K562 (cell line): ENCODE measurements around the gene C10orf53. TPM values are rescaled to one million over a fixed set of nuclear protein-coding genes. Genes with fewer than 3 reads are reported as not detected.

Experiments used
- ATAC-seq: fragments of 200-7000 bp; cut with Tn5 transposase; 3 replicates; pipeline ENCODE4 v1.9.1; 2020; ENCODE audit warnings: moderate library complexity
- BruUV-seq: library from RNA; stranded (reverse); fragments of 400-500 nt; replicated peaks from 2 replicates; lab custom pipeline; 2021; lab: Mats Ljungman, UMichigan
- CTCF ChIA-PET: fragments of 300-600 bp; formaldehyde crosslinking; extraction: SDS; loops from one replicate; lab custom pipeline; 2021; ENCODE audit warnings: low intra/inter-chr PET ratio; lab: Yijun Ruan, JAX
- POLR2A ChIA-PET: fragments of 300-600, 350-650 bp; sonication (Branson Sonifier 250); formaldehyde crosslinking; extraction: SDS; loops from one replicate; lab custom pipeline; 2021; ENCODE audit warnings: antibody characterized with exemption, inconsistent platforms; lab: Yijun Ruan, JAX
- DNase-seq, 4 experiments: peaks; one replicate each; pipeline versions ENCODE4 v3.0.0 to v3.0.0-alpha.2; 2011 to 2018; ENCODE audit warnings: low spot score in 3 of 4, mixed read lengths in 3 of 4; ENCODE audit errors: extremely low read depth in 1 of 4
- FAIRE-seq: peaks from 2 replicates; lab custom pipeline; 2011; peaks lifted over from hg19 to GRCh38; lab: Jason Lieb, UNC
- H2AFZ ChIP-seq: 2 replicates; pipeline ENCODE4 v1.6.0; 2011; ENCODE audit warnings: low read depth, low read length, control low read depth, inconsistent platforms
- H3K27ac ChIP-seq: fragments of 200-600 bp; 3 replicates; pipeline ENCODE4 v1.8.0; 2011; ENCODE audit warnings: low read depth, mild to moderate bottlenecking, control low read depth, inconsistent platforms, low read length, moderate library complexity, mixed read lengths; ENCODE audit errors: extremely low read depth
- H3K27me3 ChIP-seq, 2 experiments: fragments of 300-600 bp in 1 of 2; 2 replicates in 1 of 2; 3 replicates in 1 of 2; pipeline versions ENCODE4 v1.6.0 to v1.8.0; 2011; ENCODE audit warnings: inconsistent platforms in 2 of 2, low read length in 2 of 2, mild to moderate bottlenecking in 1 of 2, mixed read lengths in 1 of 2, moderate library complexity in 1 of 2; ENCODE audit not compliant: control insufficient read depth in 2 of 2, insufficient read depth in 2 of 2
- H3K36me3 ChIP-seq: fragments of 300-600 bp; 3 replicates; pipeline ENCODE4 v1.8.0; 2011; ENCODE audit warnings: mild to moderate bottlenecking, low read length, inconsistent platforms; ENCODE audit not compliant: control insufficient read depth, insufficient read depth
- H3K4me1 ChIP-seq, 2 experiments: fragments of 200-600 bp in 1 of 2; replicated peaks in 1 of 2; 2 replicates in 1 of 2; 3 replicates in 1 of 2; pipeline versions ENCODE4 v1.5.1 to v1.8.0; 2011; ENCODE audit warnings: inconsistent platforms in 2 of 2, low read length in 2 of 2, mild to moderate bottlenecking in 1 of 2, mixed read lengths in 1 of 2, moderate library complexity in 1 of 2; ENCODE audit not compliant: control insufficient read depth in 2 of 2, insufficient read depth in 2 of 2
- H3K4me2 ChIP-seq: 2 replicates; pipeline ENCODE4 v1.6.1; 2011; ENCODE audit warnings: low read length, control low read depth, inconsistent platforms, mixed read lengths; ENCODE audit not compliant: insufficient read depth
- H3K4me3 ChIP-seq: fragments of 200-600 bp; sonication (generic), shearing (Covaris generic); 2 replicates; pipeline ENCODE4 v1.5.1; 2016; ENCODE audit warnings: control low read depth, inconsistent platforms
- H3K79me2 ChIP-seq: fragments of 200-600 bp; 3 replicates; pipeline ENCODE4 v1.8.0; 2011; ENCODE audit warnings: low read length, inconsistent platforms; ENCODE audit not compliant: control insufficient read depth, insufficient read depth
- H3K9ac ChIP-seq, 2 experiments: 2 replicates each; pipeline versions ENCODE4 v1.6.0 to v1.6.1; 2011; ENCODE audit warnings: low read depth in 2 of 2, low read length in 2 of 2, control low read depth in 1 of 2, inconsistent platforms in 1 of 2, mild to moderate bottlenecking in 1 of 2, mixed read lengths in 1 of 2; ENCODE audit not compliant: insufficient read depth in 1 of 2
- H3K9me1 ChIP-seq: one replicate; pipeline ENCODE4 v1.6.0; 2011; ENCODE audit warnings: inconsistent platforms, mild to moderate bottlenecking, low read length, moderate library complexity; ENCODE audit not compliant: control insufficient read depth, insufficient read depth
- H3K9me3 ChIP-seq: replicated peaks from 2 replicates; pipeline ENCODE4 v1.5.1; 2011; ENCODE audit warnings: low read depth, low read length, inconsistent platforms; ENCODE audit not compliant: control insufficient read depth, insufficient read depth
- H4K20me1 ChIP-seq: replicated peaks from 2 replicates; pipeline ENCODE4 v1.6.1; 2011; ENCODE audit warnings: low read length, inconsistent platforms, mixed read lengths; ENCODE audit not compliant: control insufficient read depth, insufficient read depth
- ARID3B ChIP-seq: fragments of 250-450 bp; sonication (Bioruptor Pico); IDR thresholded peaks from 2 replicates; pipeline ENCODE4 v1.4.0; 2020; ENCODE audit warnings: borderline replicate concordance
- ATF7 ChIP-seq: fragments of 450-650 bp; IDR thresholded peaks from 2 replicates; pipeline ENCODE4 v1.7.1; 2014; ENCODE audit warnings: mild to moderate bottlenecking, moderate library complexity
- HDAC8 ChIP-seq: fragments of 450-650 bp; IDR thresholded peaks from 2 replicates; pipeline ENCODE4 v1.6.1; 2016; ENCODE audit warnings: mild to moderate bottlenecking, missing genetic modification characterization, moderate library complexity, missing compliant biosample characterization
- HES1 ChIP-seq: fragments of 450-650 bp; IDR thresholded peaks from 2 replicates; pipeline ENCODE4 v1.6.1; 2016; ENCODE audit warnings: low read depth, mild to moderate bottlenecking, moderate library complexity
- HIVEP1 ChIP-seq: fragments of 250-450 bp; sonication (Bioruptor Pico); IDR thresholded peaks from 2 replicates; pipeline ENCODE4 v1.4.0; 2020; ENCODE audit warnings: mild to moderate bottlenecking
- KLF13 ChIP-seq: fragments of 450-650 bp; IDR thresholded peaks from 2 replicates; pipeline ENCODE4 v1.6.1; 2016; ENCODE audit warnings: missing genetic modification characterization, low read depth, mild to moderate bottlenecking, missing compliant biosample characterization, moderate library complexity, borderline replicate concordance
- MEF2D ChIP-seq: conservative IDR thresholded peaks from 2 replicates; pipeline ENCODE4 v1.6.1; 2016; ENCODE audit warnings: low read depth, missing genetic modification characterization, missing compliant biosample characterization
- NFE2L1 ChIP-seq: fragments of 450-650 bp; IDR thresholded peaks from 2 replicates; pipeline ENCODE4 v1.6.1; 2016; ENCODE audit warnings: missing genetic modification characterization, low read depth, mild to moderate bottlenecking, missing compliant biosample characterization, moderate library complexity, borderline replicate concordance
- RUNX1 ChIP-seq: sonication (generic); IDR thresholded peaks from 2 replicates; pipeline ENCODE4 v1.6.1; 2016; ENCODE audit warnings: antibody characterized with exemption, low read depth
- U2AF1 ChIP-seq: fragments of 200-400 bp; formaldehyde crosslinking; optimal IDR thresholded peaks from 2 replicates; pipeline ENCODE3; 2017; ENCODE audit warnings: mild to moderate bottlenecking, low read depth, low read length, moderate library complexity
- ZNF175 ChIP-seq: fragments of 200-800 bp; sonication (Bioruptor generic); IDR thresholded peaks from 2 replicates; pipeline ENCODE4 v1.6.1; 2016; ENCODE audit warnings: low read depth, mild to moderate bottlenecking, missing genetic modification characterization, missing compliant biosample characterization
- ZNF584 ChIP-seq: fragments of 200-800 bp; sonication (Bioruptor generic); IDR thresholded peaks from 2 replicates; pipeline ENCODE4 v1.6.1; 2016; ENCODE audit warnings: low read depth, mild to moderate bottlenecking, missing genetic modification characterization, missing compliant biosample characterization
- ZNF77 ChIP-seq: fragments of 250-450 bp; sonication (Bioruptor Pico); IDR thresholded peaks from 2 replicates; pipeline ENCODE4 v1.5.0; 2020
- ZNF780A ChIP-seq: fragments of 250-450 bp; sonication (Bioruptor Pico); IDR thresholded peaks from 2 replicates; pipeline ENCODE4 v1.5.0; 2021; ENCODE audit warnings: mild to moderate bottlenecking
- WGBS: fragments of 100-300 bp; shearing (Covaris generic); methylation state at CpG from one replicate; pipeline ENCODE4 v1.1.6; 2016; ENCODE audit warnings: low coverage, mixed read lengths; ENCODE audit not compliant: insufficient coverage; ENCODE audit errors: missing lambda C conversion rate; 5-methylcytosine and 5-hydroxymethylcytosine counted together
- in situ Hi-C: fragments of 300-500 bp; cut with MboI; formaldehyde crosslinking; loops from 4 replicates; pipeline ENCODE4 v1.15.0; 2018; ENCODE audit warnings: inconsistent platforms, mixed read lengths
- intact Hi-C: fragments of 100-400 bp; cut with micrococcal nuclease; formaldehyde crosslinking; loops from 2 replicates; pipeline ENCODE4 v1.14.2; 2022
- polyA plus RNA-seq, 8 experiments: library from polyadenylated mRNA; depleted of rRNA in 4 of 8; stranded (reverse) in 5 of 8; unstranded in 3 of 8; fragments of >200 nt; fragmentation: Nextera tagmentation in 2 of 8; fragmentation: Illumina TruSeq in 1 of 8; extraction: Ambion mirVana in 2 of 8; extraction: Trizol in 1 of 8; gene quantifications; 2 replicates each; pipeline versions ENCODE4 v1.2.1 to v1.2.3, GENCODE V29; 2011 to 2014; ENCODE audit warnings: inconsistent platforms in 1 of 8, missing spikeins in 1 of 8
- total RNA-seq, 7 experiments: library from RNA; depleted of rRNA in 6 of 7; stranded (reverse); fragments of >200 nt in 6 of 7; fragmentation: Illumina TruSeq in 2 of 7; extraction: Trizol in 2 of 7; gene quantifications; 2 replicates each; pipeline versions ENCODE4 v1.2.1 to v1.2.3, GENCODE V29; 2011 to 2021; ENCODE audit warnings: low replicate concordance in 1 of 7

C10orf53 gene
- total and polyA plus RNA-seq, 9 of the 15 experiments (the other 6 are each of a cell fraction or from before 2014, with no cell fraction given): not detected

- FAIRE-seq (no peak), DNase-seq (no peak), ATAC-seq (no peak)
- Histone ChIP-seq H3K9me3 (no peaks in the 10 kb centered on the region), H4K20me1 (peaks cover 12% of the 10 kb centered on the region; the same call in 1 of the 2 replicates), H3K27me3 (peaks cover 5 to 46% of the 10 kb centered on the region in 2 experiments; a peak in 4 of 5 replicates), H3K4me1 (peaks cover 0 to 1% of the 10 kb centered on the region in 2 experiments; a peak in 1 of 5 replicates), H3K4me2 (no peak overlapping the region), H2AFZ (no peak overlapping the region), H3K27ac (no peak overlapping the region), H3K9me1 (no peaks in the 10 kb centered on the region), H3K4me3 (no peak overlapping the region), H3K9ac (no peak overlapping the region), H3K36me3 (no peaks in the 10 kb centered on the region), H3K79me2 (no peaks in the 10 kb centered on the region)
- TF ChIP-seq HES1: no peak
- TF ChIP-seq ARID3B (CRISPR knock-in tag): no peak
- no peak for TF ChIP-seq HDAC8 (tag)
- no peak for TF ChIP-seq ATF7
- TF ChIP-seq ZNF584 (CRISPR knock-in tag): no peak
- no peak for TF ChIP-seq ZNF77 (CRISPR knock-in tag)
- TF ChIP-seq U2AF1: no peak
- TF ChIP-seq ZNF175 (CRISPR knock-in tag): no peak
- no peak for TF ChIP-seq KLF13 (tag)
- TF ChIP-seq ZNF780A (CRISPR knock-in tag): no peak
- no peak for TF ChIP-seq MEF2D (tag)
- TF ChIP-seq NFE2L1: no peak
- no peak for TF ChIP-seq HIVEP1 (CRISPR knock-in tag)
- TF ChIP-seq RUNX1: no peak
- in situ Hi-C loops (no loop called here), intact Hi-C loops (loop anchor here (5.0 kb wide), 1 partner anchor 153 kb away; no protein-coding TSS in a partner anchor)
- BruUV-seq: no TSS peak
- CTCF ChIA-PET: no interaction called here
- under 1% methylated on average over 12 of the region's 12 CpGs for WGBS
- POLR2A ChIA-PET: interaction anchor here (1.4 kb wide), 1 partner anchor 13 kb away, joined by 4 read pairs; no protein-coding TSS in a partner anchor
These were observed 66.3 kb downstream of the C10orf53 start for GRCh38 chr10:49745756-49746155.
